ENCODE results near the gene STARD13.

DNA sequence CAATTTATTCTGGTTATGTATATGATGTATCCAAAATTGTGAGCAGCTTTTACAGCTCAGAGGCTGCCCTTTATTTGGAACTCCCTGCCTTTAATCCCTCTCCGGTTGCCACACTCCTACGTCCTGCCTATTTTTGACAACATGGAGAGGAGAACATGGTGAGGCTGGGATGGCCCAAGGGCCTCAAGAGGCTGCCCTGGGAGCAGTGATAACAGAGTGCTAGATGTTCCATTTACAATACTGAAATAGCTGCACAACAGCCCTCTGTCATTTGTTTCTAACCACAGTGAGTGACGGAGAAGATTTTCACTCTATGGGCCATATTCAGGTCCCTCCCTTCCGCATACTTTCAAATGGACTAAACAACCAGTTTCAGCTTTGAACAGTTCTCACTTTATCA lies 33.4 kb downstream of the STARD13 start:
- TF ChIP-seq, protein P1, sequence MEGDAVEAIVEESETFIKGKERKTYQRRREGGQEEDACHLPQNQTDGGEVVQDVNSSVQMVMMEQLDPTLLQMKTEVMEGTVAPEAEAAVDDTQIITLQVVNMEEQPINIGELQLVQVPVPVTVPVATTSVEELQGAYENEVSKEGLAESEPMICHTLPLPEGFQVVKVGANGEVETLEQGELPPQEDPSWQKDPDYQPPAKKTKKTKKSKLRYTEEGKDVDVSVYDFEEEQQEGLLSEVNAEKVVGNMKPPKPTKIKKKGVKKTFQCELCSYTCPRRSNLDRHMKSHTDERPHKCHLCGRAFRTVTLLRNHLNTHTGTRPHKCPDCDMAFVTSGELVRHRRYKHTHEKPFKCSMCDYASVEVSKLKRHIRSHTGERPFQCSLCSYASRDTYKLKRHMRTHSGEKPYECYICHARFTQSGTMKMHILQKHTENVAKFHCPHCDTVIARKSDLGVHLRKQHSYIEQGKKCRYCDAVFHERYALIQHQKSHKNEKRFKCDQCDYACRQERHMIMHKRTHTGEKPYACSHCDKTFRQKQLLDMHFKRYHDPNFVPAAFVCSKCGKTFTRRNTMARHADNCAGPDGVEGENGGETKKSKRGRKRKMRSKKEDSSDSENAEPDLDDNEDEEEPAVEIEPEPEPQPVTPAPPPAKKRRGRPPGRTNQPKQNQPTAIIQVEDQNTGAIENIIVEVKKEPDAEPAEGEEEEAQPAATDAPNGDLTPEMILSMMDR (IDR thresholded peaks at IDR 0.05) = no peak
- TF ChIP-seq POLR2A (IDR thresholded peaks at IDR 0.05) = no peak
- no peak for TF ChIP-seq EP300 (IDR thresholded peaks at IDR 0.05)
- no peak for TF ChIP-seq POLR2AphosphoS5 (IDR thresholded peaks at IDR 0.05)

Data from stomach (tissue), 4 donors.